ENCODE data around the gene FES. TPM values are rescaled to one million over a fixed set of nuclear protein-coding genes. Genes with fewer than 3 reads are reported as not detected.

FES gene
- total and polyA plus RNA-seq, 2 of the 13 experiments (the other 11 are each of a cell fraction or from before 2014, with no cell fraction given), result 4.0 to 9.5 TPM

- TF ChIP-seq SRSF9 (IDR thresholded peaks at IDR 0.05; ENCODE audit: borderline replicate concordance, insufficient read depth, low read depth, low read length, poor library complexity, severe bottlenecking) (no peak), RXRA (CRISPR knock-in tag; IDR thresholded peaks at IDR 0.05) (0 out of 2 replicates have a peak, but pooled peaks have one; percentile 39), IRF2 (CRISPR knock-in tag; IDR thresholded peaks at IDR 0.05) (no peak), NR2F1 (CRISPR knock-in tag; IDR thresholded peaks at IDR 0.05) (no peak), KLF12 (CRISPR knock-in tag; IDR thresholded peaks at IDR 0.05; ENCODE audit: borderline replicate concordance) (0 out of 2 replicates have a peak, but pooled peaks have one; percentile 53), ZNF841 (CRISPR knock-in tag; IDR thresholded peaks at IDR 0.05; ENCODE audit: borderline replicate concordance) (no peak), ZNF430 (CRISPR knock-in tag; IDR thresholded peaks at IDR 0.05) (no peak), ADNP (CRISPR knock-in tag; IDR thresholded peaks at IDR 0.05) (no peak), PLSCR1 (CRISPR knock-in tag; IDR thresholded peaks at IDR 0.05; ENCODE audit: borderline replicate concordance) (no peak), HDAC6 (IDR thresholded peaks at IDR 0.05; ENCODE audit: low read depth, low read length) (no peak), ZNF383 (CRISPR knock-in tag; IDR thresholded peaks at IDR 0.05; ENCODE audit: borderline replicate concordance) (no peak), ZNF264 (CRISPR knock-in tag; IDR thresholded peaks at IDR 0.05) (no peak), NR3C1 (CRISPR knock-in tag; IDR thresholded peaks at IDR 0.05) (no peak), MAF1 (CRISPR knock-in tag; IDR thresholded peaks at IDR 0.05; ENCODE audit: borderline replicate concordance) (no peak), ZFP90 (CRISPR knock-in tag; IDR thresholded peaks at IDR 0.05; ENCODE audit: borderline replicate concordance) (0 out of 2 replicates have a peak, but pooled peaks have one; percentile 38), ZFYVE20 (CRISPR knock-in tag; IDR thresholded peaks at IDR 0.05; ENCODE audit: borderline replicate concordance, low read depth) (no peak), HOXA3 (CRISPR knock-in tag; IDR thresholded peaks at IDR 0.05) (peak; percentile 71; the same call in 1 of the 2 replicates), HOXD1 (CRISPR knock-in tag; IDR thresholded peaks at IDR 0.05) (no peak), ZNF747 (CRISPR knock-in tag; IDR thresholded peaks at IDR 0.05; ENCODE audit: borderline replicate concordance) (no peak), SNAPC2 (CRISPR knock-in tag; IDR thresholded peaks at IDR 0.05) (no peak), ZNF225 (CRISPR knock-in tag; IDR thresholded peaks at IDR 0.05) (peak; percentile 13; the same call in 1 of the 2 replicates), ZNF432 (CRISPR knock-in tag; IDR thresholded peaks at IDR 0.05; ENCODE audit: borderline replicate concordance) (no peak)
- TF ChIP-seq, protein P1, sequence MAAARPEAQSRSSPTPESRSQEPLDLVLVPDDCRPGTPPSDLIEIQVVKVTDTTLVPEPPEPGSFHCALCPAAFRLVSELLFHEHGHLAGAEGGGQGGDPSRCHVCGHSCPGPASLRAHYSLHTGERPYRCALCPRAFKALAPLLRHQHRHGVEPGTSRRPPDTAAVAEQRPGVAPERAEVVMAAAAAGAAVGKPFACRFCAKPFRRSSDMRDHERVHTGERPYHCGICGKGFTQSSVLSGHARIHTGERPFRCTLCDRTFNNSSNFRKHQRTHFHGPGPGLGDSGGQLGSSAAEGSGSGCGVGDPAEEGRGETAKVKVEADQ (CRISPR knock-in tag; IDR thresholded peaks at IDR 0.05; ENCODE audit: borderline replicate concordance), result 0 out of 2 replicates have a peak, but pooled peaks have one; percentile 80
- TF ChIP-seq, protein P2, sequence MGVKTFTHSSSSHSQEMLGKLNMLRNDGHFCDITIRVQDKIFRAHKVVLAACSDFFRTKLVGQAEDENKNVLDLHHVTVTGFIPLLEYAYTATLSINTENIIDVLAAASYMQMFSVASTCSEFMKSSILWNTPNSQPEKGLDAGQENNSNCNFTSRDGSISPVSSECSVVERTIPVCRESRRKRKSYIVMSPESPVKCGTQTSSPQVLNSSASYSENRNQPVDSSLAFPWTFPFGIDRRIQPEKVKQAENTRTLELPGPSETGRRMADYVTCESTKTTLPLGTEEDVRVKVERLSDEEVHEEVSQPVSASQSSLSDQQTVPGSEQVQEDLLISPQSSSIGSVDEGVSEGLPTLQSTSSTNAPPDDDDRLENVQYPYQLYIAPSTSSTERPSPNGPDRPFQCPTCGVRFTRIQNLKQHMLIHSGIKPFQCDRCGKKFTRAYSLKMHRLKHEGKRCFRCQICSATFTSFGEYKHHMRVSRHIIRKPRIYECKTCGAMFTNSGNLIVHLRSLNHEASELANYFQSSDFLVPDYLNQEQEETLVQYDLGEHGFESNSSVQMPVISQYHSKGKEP (CRISPR knock-in tag; IDR thresholded peaks at IDR 0.05), result no peak
- TF ChIP-seq, protein P3, sequence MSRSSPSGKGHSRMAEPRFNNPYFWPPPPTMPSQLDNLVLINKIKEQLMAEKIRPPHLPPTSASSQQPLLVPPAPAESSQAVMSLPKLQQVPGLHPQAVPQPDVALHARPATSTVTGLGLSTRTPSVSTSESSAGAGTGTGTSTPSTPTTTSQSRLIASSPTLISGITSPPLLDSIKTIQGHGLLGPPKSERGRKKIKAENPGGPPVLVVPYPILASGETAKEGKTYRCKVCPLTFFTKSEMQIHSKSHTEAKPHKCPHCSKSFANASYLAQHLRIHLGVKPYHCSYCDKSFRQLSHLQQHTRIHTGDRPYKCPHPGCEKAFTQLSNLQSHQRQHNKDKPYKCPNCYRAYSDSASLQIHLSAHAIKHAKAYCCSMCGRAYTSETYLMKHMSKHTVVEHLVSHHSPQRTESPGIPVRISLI (CRISPR knock-in tag; IDR thresholded peaks at IDR 0.05; ENCODE audit: borderline replicate concordance), result no peak
These were observed 9.1 kb downstream of the FES start (continued) for GRCh38 chr15:90893175-90894090.

Data from HepG2 (cell line).